Astrocyte (in vitro differentiated cells and primary cell): Measurements from ENCODE around the gene BDNF. TPM values are rescaled to one million over a fixed set of nuclear protein-coding genes. Genes with fewer than 3 reads are reported as not detected.
"Not testable (repeated sequence)": the region's sequence is repeated elsewhere in the genome, so short reads cannot be mapped to it uniquely, and the experiment has no call there.

Experiments used
- DNase-seq: peaks from one replicate; pipeline ENCODE4 v3.0.0-alpha.2; 2010; ENCODE audit warnings: low read depth
- FAIRE-seq: peaks from 2 replicates; lab custom pipeline; 2011; peaks lifted over from hg19 to GRCh38; lab: Jason Lieb, UNC
- H2AFZ ChIP-seq: 2 replicates; pipeline ENCODE4 v1.6.0; 2012; ENCODE audit warnings: low read depth, low read length, inconsistent platforms
- H3K27ac ChIP-seq: 2 replicates; pipeline ENCODE4 v1.5.1; 2011; ENCODE audit warnings: low read depth, low read length, inconsistent platforms
- H3K27me3 ChIP-seq: 2 replicates; pipeline ENCODE4 v1.6.0; 2011; ENCODE audit warnings: low read length, inconsistent platforms; ENCODE audit not compliant: insufficient read depth
- H3K36me3 ChIP-seq: 2 replicates; pipeline ENCODE4 v1.5.1; 2011; ENCODE audit warnings: low read length, inconsistent platforms; ENCODE audit not compliant: insufficient read depth
- H3K4me1 ChIP-seq: 2 replicates; pipeline ENCODE4 v1.5.1; 2011; ENCODE audit warnings: low read length, inconsistent platforms; ENCODE audit not compliant: insufficient read depth
- H3K4me2 ChIP-seq: 2 replicates; pipeline ENCODE4 v1.6.0; 2012; ENCODE audit warnings: low read length, inconsistent platforms
- H3K4me3 ChIP-seq: 2 replicates; pipeline ENCODE4 v1.5.1; 2011; ENCODE audit warnings: low read depth, mild to moderate bottlenecking, low read length, inconsistent platforms; ENCODE audit not compliant: insufficient read depth
- H3K79me2 ChIP-seq: 2 replicates; pipeline ENCODE4 v1.6.0; 2012; ENCODE audit warnings: mild to moderate bottlenecking, low read length, inconsistent platforms; ENCODE audit not compliant: insufficient read depth
- H3K9ac ChIP-seq: 2 replicates; pipeline ENCODE4 v1.6.0; 2012; ENCODE audit warnings: mild to moderate bottlenecking, low read length, inconsistent platforms
- H3K9me3 ChIP-seq: 2 replicates; pipeline ENCODE4 v1.5.1; 2012; ENCODE audit warnings: low read depth, mild to moderate bottlenecking, low read length, inconsistent platforms; ENCODE audit not compliant: insufficient read depth
- H4K20me1 ChIP-seq: 2 replicates; pipeline ENCODE4 v1.6.0; 2012; ENCODE audit warnings: low read length, inconsistent platforms; ENCODE audit not compliant: insufficient read depth
- H3K27ac Mint-ChIP-seq: one replicate; pipeline ENCODE4 v1.8.0; 2021; ENCODE audit warnings: mild to moderate bottlenecking, mixed read lengths; ENCODE audit not compliant: unreplicated experiment
- H3K27me3 Mint-ChIP-seq: one replicate; pipeline ENCODE4 v1.8.0; 2021; ENCODE audit warnings: low read depth, mixed read lengths; ENCODE audit not compliant: unreplicated experiment
- H3K36me3 Mint-ChIP-seq: one replicate; pipeline ENCODE4 v1.8.0; 2021; ENCODE audit warnings: low read depth, mixed read lengths; ENCODE audit not compliant: unreplicated experiment
- H3K4me1 Mint-ChIP-seq: one replicate; pipeline ENCODE4 v1.8.0; 2021; ENCODE audit warnings: low read depth, mixed read lengths; ENCODE audit not compliant: unreplicated experiment
- H3K4me3 Mint-ChIP-seq: one replicate; pipeline ENCODE4 v1.8.0; 2021; ENCODE audit warnings: mild to moderate bottlenecking, moderate library complexity, mixed read lengths; ENCODE audit not compliant: unreplicated experiment
- H3K9me3 Mint-ChIP-seq: one replicate; pipeline ENCODE4 v1.8.0; 2021; ENCODE audit warnings: mild to moderate bottlenecking, mixed read lengths; ENCODE audit not compliant: unreplicated experiment
- CTCF ChIP-seq: IDR thresholded peaks from 2 replicates; pipeline ENCODE4 v1.5.1; 2011; ENCODE audit warnings: low read depth, mild to moderate bottlenecking, inconsistent platforms, low read length, moderate library complexity; ENCODE audit not compliant: insufficient read depth
- total RNA-seq: library from RNA; stranded (reverse); gene quantifications from 2 replicates; pipeline ENCODE4 v1.2.1, GENCODE V29; 2021

The BDNF gene
- total RNA-seq, 1 donor from 2014 or later: 27.2 TPM

DNA sequence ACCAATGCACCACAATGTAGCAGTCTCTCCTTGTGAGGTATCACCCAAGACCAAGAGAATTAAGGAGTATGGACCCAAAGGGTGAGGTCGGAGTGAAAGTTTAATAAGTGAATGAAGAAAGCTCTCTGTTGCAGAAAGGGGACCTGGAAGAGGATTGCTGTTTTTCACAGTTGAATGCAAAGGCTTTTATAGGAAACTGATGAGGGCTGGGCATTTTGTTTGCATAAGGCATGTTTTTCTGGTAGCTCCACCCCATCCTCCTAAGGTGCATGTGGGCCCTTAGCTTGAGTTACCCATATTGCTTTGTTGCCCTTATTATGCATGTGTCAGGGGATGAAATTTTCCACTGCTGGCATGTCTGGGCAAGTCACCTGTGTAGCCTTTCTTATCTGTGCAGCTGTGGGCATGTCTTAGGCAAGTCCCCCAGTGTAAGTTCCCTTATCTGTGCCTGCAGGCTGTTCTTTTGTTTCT lies 64.7 kb downstream of the BDNF start:
- Histone ChIP-seq H3K27ac (no peak overlapping the region), H3K4me1 (no peaks in the 10 kb centered on the region), H3K4me2 (no peak overlapping the region), H4K20me1 (no peaks in the 10 kb centered on the region), H3K27me3 (no peaks in the 10 kb centered on the region), H3K9me3 (peaks cover 4% of the 10 kb centered on the region), H3K36me3 (no peaks in the 10 kb centered on the region), H2AFZ (no peak overlapping the region), H3K9ac (no peak overlapping the region), H3K4me3 (no peak overlapping the region), H3K79me2 (no peaks in the 10 kb centered on the region)
- no peak for TF ChIP-seq CTCF
- peaks cover 28% of the 10 kb centered on the region for H3K27me3 Mint-ChIP-seq
- peak overlapping the region; percentile 69 for H3K27ac Mint-ChIP-seq
- H3K9me3 Mint-ChIP-seq: peaks cover 11% of the 10 kb centered on the region
- FAIRE-seq: no peak
- peaks cover 4% of the 10 kb centered on the region for H3K4me1 Mint-ChIP-seq
- no peak for DNase-seq
- no peak overlapping the region for H3K4me3 Mint-ChIP-seq
- no peaks in the 10 kb centered on the region for H3K36me3 Mint-ChIP-seq

DNA sequence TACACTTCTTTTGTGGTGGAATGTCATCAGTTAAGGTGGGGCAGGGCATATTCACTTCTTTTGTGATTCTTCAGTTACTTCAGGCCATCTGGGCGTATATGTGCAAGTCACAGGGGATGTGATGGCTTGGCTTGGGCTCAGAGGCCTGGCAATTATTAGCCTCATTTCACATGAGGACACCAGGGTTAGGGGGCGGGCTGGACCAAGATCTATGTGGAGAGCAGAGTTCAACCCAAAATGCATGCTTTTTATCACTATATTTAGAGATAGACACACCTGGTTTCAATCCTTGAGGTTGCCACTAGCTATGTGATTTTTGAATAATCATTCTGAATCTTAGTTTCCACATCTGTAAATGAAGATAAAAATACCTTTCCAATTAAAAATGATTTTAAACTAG lies 65.5 kb downstream of the BDNF start:
- peaks cover 11% of the 10 kb centered on the region for H3K9me3 Mint-ChIP-seq
- H3K4me1 ChIP-seq, H3K36me3 Mint-ChIP-seq, H3K4me1 Mint-ChIP-seq, H3K9ac ChIP-seq, H3K4me2 ChIP-seq, H3K9me3 ChIP-seq, H3K4me3 Mint-ChIP-seq, H3K27ac Mint-ChIP-seq, H3K79me2 ChIP-seq, H3K36me3 ChIP-seq, H3K27me3 ChIP-seq, H3K4me3 ChIP-seq, H2AFZ ChIP-seq, H4K20me1 ChIP-seq, DNase-seq, FAIRE-seq, H3K27ac ChIP-seq: not testable (repeated sequence)
- H3K27me3 Mint-ChIP-seq: peaks cover 28% of the 10 kb centered on the region

DNA sequence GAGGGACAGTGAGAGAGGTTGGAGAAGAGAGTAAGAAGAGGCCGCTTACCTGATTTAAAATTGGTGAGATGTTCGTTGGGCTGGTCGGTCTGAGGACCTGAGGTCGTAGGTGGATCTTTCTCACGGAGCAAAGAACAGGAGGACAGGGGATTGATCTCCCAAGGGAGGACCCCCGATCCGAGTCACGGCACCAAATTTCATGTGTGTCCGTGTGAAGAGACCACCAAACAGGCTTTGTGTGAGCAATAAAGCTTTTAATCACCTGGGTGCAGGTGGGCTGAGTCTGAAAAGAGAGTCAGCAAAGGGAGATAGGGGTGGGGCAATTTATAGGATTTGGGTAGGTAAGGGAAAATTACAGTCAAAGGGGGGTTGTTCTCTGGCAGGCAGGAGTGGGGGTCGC lies 66.0 kb downstream of the BDNF start:
- Mint-ChIP-seq H3K27me3 (peaks cover 28% of the 10 kb centered on the region), H3K9me3 (peaks cover 13% of the 10 kb centered on the region)
- not testable (repeated sequence) for H3K9me3 ChIP-seq, FAIRE-seq, H3K4me1 ChIP-seq, H3K36me3 Mint-ChIP-seq, H2AFZ ChIP-seq, H3K27ac Mint-ChIP-seq, H3K4me2 ChIP-seq, H3K27me3 ChIP-seq, H3K79me2 ChIP-seq, DNase-seq, H3K4me3 ChIP-seq, H4K20me1 ChIP-seq, H3K4me1 Mint-ChIP-seq, H3K9ac ChIP-seq, H3K27ac ChIP-seq, H3K4me3 Mint-ChIP-seq, H3K36me3 ChIP-seq

DNA sequence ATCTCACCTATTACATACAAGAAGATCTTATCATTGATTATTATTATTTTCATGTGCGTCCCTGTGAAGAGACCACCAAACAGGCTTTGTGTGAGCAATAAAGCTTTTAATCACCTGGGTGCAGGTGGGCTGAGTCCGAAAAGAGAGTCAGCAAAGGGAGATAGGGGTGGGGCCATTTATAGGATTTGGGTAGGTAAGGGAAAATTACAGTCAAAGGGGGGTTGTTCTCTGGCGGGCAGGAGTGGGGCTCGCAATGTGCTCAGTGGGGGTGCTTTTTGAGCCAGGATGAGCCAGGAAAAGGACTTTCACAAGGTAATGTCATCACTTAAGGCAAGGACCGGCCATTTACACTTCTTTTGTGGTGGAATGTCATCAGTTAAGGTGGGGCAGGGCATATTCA lies 71.2 kb downstream of the BDNF start:
- H3K27me3 Mint-ChIP-seq: peaks cover 23% of the 10 kb centered on the region
- H3K4me3 Mint-ChIP-seq, FAIRE-seq, H3K4me1 ChIP-seq, H4K20me1 ChIP-seq, H3K79me2 ChIP-seq, DNase-seq, H3K27ac ChIP-seq, H2AFZ ChIP-seq, H3K27ac Mint-ChIP-seq, H3K9ac ChIP-seq, H3K4me2 ChIP-seq, H3K4me3 ChIP-seq, H3K36me3 ChIP-seq, H3K36me3 Mint-ChIP-seq, H3K4me1 Mint-ChIP-seq, H3K9me3 ChIP-seq, H3K27me3 ChIP-seq, H3K9me3 Mint-ChIP-seq: not testable (repeated sequence)
